ENCODE measurements around the gene SRR.
A peak's percentile ranks its signal among the peaks of the same experiment; 100 is the strongest.

SRR gene

DNA sequence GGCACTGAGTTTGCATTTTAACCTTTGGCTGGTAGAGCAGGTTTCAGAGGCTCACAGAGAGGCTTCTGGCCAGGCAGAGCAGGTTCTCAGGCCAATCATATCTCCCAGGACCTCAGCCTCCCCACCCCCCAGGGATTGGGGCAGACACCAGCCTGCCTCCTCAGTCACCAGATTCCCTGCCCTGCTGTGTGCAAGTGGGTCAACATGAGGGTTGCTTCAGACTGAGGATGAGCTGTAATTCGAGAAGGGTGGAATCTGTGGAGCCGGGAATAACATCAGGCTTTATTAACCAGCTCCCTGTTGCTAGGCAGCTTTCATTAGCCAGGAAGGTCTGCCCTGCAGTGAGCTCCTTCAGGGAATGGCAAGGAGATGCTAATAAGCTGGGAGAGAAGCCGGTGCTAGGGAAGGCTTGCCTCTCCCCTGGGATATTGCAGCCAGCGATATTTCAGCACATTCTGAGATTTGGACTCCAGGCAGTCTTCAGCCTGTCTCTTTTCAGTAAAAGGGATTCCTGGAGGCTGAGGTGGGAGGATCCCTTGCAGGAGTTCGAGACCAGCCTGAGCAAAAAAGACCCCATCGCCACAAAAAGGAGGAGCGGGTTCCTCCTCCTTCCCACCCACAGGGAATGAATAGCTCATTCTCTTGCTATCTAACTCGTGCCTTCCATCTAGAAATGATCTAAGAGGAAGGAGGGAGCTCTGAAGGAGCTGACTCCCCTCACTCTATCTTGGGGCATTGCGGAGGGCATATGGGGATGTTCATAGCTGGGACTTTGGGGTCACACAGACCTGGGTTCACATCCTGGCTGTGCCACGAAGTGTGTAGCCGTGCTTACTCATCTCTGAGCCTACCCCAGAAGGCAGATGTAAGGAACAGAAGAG, 44.3 kb downstream of the SRR start:
- DNase-seq, result peak; percentile 31

DNA sequence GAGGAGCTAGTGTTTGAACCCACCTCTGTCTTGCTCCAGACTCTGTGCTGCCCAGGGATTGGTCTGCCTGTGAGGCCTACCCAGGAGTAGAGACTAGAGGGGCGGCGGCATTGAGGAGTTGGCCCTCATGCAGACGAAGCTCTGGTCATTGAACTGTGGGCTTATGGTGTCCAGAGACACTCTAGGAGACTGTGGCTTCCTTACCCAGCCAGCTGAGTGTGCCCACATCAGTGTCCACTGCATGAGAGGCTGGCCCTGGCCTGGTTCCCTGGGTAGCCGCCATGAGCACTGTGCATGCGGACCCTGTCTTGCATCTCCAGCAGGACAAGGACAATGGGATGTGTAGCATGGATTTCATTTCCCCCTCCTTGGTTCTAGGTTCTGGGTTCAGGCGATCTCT, 47.5 kb downstream of the SRR start:
- DNase-seq, result no peak

DNA sequence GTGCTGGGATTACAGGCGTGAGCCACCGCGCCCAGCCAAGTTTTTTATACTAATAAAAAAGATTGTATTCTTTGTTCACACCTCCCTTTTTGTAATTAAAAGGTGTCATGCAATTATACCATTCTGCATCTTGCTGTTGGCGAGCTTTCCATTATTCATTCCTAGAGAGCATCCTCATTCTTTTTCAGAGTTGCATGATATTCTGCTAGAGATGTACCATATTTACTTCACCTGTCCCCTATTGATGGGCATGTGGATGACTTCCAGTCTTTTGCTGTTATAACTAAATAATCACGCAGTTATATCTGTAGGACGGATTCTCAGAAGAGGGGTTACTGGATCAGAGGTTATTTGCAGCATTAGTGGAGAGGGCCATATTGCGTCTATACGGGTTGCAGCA, 50.6 kb downstream of the SRR start:
- no peak for DNase-seq

DNA sequence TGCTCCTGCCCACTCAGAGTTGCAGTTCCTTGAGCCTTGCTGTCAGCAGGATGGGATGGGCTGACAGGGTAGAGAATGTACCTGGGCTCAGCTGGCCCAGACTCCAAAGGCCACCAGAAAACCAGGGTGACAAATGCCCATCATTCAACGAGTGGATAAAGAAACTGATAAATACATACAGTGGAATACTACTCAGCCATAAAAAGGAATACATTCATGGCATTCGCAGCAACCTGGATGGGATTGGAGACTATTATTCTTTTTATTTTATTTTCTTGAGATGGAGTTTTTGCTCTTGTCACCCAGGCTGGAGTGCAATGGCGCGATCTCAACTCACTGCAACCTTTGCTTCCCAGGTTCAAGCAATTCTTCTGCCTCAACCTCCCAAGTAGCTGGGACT, 53.5 kb downstream of the SRR start:
- DNase-seq, result no peak

DNA sequence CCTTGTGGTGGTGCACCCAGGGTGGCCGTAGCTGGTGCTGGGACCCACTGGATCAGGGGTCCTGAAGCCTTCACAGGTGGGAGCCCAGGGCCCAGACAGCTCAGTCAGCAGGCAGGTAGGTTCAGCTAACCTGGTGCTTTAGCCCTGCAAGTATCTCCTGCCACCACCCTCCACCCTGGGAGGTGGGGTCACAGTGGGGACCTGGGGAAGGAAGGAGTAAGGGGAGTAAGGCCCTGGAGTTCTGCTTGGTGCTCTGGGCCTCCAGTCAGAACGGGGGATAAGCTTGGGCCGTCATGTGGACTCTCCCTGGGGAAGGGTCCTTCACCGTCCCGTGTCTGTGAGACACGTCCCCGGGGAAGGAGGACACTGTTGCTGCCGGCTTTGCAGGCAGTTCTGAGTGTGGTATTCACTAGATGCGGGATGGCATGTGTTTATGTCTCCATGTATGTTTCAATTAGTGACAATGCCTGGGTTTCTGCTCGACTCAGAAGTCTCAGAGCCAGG, 54.2 kb downstream of the SRR start:
- DNase-seq, result no peak

DNA sequence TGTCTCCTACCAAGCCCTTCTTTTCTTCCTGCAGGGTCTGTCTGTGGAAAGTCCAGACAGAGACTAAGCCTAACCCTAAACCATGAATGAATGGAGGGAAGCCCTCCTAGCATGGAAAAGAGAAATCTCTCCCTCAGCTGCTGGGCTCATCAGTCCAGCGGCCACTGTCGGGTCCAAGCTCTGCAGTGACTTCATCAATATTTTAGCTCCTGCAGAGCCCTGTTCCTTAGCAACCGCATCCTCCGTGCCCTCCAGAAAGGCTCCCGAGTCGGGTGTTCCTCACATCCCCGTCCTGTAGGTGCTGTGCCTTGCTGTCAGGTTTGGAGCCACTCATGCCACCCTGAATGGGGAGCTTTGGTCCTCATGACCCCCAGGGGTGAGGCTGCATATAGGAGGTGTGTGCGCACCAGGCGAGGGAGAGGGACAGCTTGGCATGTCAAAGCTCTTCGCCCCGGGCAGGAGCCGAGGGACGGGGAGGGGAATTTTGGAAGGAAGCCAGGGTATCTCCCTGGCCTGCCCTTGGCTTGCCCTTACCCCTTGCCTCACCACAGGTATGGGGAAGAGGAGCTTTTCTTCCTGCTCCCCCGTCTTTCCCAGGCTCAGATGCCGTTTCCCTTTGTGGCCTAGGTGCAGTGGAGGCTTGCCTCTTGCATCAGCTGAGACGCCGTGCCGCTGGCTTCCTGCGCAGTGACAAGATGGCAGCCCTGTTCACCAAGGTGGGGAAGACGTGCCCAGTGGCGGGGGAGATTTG, 57.4 kb downstream of the SRR start:
- no peak for DNase-seq

DNA sequence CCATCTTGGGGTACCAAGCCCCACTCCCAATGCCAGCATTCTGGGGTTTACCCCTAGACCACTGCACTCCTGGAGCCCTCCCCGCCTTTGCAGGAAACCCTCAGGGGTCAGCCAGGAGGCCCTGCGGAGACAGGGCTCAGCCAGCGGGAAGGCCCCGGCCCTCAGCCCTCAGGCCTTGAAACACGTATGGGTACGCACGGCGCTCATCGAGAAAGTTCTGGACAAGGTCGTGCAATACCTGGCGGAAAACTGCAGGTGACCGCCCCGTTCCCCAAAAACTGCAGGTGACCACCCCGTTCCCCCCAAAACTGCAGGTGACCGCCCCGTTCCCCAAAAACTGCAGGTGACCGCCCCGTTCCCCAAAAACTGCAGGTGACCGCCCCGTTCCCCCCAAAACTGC, 58.3 kb downstream of the SRR start:
- DNase-seq, result no peak

DNA sequence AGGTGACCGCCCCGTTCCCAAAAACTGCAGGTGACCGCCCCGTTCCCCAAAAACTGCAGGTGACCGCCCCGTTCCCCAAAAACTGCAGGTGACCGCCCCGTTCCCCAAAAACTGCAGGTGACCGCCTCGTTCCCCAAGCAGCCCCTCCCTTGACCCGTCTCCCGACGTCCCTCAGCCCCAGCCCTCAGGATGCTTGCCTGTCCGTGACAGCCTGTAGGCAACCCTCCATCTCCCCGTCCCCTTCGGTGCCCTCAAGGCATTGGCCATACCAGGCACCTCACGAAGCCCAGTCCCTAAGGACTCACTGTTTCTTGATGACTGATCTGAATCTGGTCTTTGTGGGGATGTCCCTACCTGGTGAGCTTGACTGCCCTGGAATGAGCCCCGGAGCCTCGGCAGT, 58.7 kb downstream of the SRR start:
- DNase-seq, result no peak

DNA sequence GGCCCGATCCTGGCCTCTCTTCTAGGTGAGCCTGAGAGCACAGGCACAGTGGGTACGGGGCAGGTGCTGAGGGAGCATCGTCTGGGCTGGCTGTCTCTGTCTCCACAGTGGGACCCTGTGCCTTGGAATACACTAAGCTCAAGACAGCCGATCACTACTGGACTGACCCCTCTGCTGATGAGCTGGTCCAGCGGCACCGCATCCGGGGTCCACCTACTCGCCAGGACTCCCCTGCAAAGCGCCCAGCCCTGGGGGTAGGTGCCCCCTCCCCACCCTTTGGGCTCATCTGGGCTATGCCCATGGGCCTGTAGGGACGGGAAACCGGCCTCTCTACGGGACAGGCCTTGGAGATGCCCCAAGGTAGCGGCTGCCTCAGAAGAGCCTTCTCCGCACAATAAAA, 59.1 kb downstream of the SRR start:
- no peak for DNase-seq

DNA sequence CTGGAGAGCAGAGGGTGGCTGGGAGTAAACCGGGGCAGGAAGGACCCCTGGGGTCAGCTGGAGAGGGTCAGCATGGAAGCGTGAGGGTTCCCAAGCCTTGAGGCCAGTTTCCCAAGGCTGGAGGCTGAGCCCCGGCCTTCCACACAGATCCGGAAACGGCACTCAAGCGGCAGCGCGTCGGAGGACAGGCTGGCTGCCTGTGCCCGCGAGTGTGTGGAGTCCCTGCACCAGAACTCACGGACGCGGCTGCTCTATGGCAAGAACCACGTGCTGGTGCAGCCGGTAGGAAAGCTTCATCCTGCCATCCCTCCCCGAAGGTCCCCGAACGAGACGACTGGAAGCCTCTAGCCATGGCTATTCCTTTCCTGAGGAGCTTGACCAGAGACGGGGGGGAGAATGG, 59.6 kb downstream of the SRR start:
- DNase-seq, result no peak

DNA sequence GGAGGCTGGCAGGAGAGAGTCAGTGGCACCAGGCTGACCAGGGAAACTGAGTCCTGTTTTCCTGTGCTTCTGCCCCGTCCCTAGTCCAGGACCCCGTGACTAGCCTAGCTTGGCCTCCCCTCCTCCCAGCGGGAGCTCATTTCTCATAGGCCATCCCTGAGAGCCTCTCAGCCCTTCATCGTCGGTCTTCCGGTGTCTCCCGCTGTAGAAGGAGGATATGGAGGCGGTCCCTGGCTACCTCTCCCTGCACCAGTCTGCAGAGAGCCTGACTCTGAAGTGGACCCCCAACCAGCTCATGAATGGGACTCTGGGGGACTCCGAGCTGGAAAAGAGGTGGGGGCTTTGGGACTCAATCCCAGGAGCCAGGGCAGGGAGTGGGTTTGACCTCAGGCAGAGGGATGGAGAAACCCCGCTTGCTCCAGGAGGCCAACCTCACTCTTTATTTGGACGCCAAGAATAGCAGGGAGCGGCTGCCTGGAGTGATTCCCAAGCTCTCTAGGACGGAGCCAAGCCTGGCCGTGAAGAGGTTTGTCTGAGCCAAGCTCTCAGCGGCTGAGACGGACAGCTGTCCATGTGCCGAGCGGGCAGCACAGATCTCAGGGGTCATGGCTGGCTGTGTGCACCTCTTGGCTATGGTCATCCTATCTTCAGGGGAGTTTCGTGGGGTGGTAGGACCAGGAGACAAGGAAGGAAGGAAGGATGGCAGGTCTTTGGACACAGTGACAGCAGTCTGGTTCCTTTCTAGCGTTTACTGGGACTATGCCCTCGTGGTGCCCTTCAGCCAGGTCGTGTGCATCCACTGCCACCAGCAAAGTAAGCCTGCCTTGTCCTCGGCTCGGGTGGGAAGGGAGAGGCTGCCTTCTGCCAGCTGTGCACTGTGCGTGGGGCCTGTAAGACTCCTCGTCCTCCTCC, 60.4 kb downstream of the SRR start:
- DNase-seq, result no peak

DNA sequence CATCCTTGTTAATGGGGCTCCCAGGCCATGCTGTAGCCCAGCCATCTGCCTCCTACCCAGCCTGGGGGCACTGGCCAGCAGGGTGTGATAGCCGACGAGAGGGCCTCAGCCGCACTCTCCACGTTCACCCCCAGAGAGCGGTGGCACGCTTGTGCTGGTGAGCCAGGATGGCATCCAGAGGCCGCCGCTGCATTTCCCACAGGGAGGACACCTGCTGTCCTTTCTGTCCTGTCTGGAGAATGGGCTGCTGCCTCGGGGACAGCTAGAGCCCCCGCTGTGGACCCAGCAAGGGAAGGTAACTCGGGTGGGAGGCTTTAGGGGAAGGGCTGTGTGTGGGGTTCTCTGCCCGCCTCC, 61.0 kb downstream of the SRR start:
- no peak for DNase-seq

DNA sequence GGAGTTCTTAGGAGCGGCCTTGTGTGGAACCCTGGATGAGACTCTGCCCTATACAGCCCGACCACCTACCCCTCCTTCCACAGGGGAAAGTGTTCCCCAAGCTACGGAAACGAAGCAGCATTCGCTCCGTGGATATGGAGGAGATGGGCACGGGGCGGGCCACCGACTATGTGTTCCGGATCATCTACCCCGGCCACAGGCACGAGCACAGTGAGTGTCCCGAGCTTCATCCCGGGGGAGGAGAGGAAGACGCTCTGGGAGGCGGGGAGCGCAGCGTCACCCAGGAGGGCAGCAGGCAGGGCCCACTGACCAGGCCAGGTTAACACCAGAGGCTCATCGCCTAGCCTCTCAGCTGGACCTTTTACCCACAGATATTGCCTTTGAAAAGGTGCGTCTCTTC, 61.4 kb downstream of the SRR start:
- DNase-seq, result no peak

DNA sequence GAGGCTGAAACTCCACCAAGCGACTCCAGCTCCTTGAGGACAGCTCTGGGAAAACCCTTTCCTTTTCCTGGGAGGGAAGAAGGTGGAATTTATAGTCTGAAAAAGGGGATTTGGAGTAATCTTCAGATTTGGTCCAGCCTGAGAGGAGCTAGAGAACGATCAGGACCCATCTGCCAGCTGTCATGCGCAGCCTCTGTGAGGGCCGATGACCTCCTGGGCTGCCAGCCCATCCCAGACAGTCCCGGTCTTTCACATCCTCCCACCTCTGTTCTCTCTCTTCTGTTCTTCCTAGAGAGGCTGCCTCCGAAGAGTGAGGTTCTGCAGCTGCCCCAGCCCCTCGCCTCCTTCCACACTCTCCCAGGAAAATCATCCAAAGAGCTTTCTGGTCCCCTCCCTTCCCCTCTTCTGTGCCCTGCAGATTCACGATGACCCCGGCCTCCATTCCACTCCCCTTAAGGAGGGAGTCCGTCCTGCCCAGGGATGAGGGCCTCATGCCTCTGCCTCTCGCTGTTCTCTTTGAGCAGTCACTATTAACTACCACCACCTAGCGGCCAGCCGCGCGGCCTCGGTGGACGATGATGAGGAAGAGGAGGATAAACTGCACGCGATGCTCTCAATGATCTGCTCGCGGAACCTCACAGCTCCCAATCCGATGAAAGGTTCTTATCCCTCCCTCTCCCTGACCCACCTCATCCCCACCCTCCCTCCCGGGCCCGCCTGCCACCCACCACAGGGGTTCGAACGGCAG, 63.2 kb downstream of the SRR start:
- DNase-seq, result no peak

DNA sequence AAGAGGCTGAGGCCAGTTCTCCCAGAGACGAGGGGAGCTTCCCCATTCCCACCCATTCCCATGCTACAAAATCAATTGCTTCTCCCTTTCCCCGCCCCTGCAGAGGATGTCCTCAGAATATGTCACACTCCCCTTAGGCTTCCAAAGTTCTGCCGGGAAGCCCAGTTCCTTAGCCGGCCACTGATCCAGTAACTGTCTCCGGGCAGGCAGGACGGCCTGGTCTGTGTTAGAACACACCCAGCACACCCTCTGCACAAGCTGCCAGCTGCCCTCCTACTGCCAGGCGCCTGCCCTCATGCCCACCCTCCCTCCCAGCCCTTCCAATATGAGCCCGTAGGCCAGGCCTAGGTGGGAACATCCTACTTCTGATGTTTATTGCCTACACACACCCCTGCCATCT, 64.6 kb downstream of the SRR start:
- DNase-seq, result no peak

DNA sequence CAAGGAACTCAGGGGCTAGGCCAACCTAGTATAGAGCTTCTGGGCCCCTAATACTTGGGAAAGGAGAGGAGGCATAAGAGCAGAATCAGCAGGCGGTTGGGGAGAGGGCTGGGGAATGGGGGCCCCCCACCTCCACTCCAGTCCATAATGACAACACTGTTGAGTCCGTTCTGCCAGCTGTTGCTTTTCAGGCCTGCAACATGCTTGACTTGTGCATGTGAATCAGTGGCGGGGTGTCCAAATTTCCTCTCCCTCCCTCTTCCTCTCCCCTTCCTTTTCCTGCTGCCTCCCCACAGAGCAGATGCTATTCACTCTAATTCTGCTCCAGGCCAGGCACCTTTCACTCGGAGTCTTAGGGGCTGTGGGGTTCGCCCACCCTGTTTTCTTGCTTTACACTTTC, 65.3 kb downstream of the SRR start:
- no peak for DNase-seq

DNA sequence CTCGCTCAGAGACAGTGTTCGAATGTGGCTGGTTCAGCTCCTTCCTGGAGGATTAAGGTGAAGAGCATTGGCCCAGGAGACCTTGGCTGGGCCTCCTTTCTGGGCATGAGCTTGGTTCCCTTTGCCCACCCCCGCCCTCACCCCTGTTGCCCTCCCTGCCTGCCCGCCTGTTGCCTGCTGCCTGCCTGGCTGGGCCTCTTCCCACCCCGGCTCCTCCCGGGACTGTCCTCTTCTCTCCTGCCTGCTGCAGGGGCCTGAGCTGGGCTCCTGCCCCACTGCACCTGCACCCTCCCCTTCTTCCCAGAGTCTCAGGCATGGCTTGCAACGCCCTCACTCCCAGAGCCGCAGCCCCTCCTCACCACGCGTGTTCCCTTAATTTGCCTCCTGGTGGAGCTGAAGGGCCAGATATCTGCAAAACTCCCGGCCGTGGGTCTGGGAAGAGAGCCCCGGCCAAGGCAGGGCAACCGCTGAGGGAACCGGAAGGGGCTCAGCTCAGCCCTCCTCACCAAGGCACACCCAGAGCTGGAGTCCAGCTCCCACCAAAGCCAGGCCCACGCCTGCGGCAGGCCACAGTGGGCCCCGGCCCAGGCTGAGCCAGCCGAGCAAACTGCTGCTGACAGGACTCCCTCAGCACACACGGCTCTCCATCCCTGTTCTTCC, 65.9 kb downstream of the SRR start:
- DNase-seq, result no peak

DNA sequence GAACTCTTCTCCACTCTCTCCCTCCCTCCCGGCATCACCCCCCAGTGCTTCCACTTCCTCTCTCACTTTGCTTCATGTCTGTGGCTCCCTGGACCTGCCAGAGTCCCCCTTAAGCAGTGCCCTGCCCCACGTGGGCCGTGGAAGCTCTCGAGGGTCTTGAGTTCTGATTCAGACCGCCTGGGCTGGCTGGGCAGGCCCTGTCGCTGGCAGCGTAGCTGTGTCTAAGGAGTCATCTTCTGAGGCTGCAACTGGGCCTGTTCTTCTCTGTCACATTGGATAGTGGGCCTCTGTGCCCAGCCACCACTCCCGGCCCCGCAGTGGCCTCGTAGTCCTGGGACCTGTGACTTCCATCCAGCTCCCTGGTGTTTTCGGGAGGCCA, 66.5 kb downstream of the SRR start:
- no peak for DNase-seq

DNA sequence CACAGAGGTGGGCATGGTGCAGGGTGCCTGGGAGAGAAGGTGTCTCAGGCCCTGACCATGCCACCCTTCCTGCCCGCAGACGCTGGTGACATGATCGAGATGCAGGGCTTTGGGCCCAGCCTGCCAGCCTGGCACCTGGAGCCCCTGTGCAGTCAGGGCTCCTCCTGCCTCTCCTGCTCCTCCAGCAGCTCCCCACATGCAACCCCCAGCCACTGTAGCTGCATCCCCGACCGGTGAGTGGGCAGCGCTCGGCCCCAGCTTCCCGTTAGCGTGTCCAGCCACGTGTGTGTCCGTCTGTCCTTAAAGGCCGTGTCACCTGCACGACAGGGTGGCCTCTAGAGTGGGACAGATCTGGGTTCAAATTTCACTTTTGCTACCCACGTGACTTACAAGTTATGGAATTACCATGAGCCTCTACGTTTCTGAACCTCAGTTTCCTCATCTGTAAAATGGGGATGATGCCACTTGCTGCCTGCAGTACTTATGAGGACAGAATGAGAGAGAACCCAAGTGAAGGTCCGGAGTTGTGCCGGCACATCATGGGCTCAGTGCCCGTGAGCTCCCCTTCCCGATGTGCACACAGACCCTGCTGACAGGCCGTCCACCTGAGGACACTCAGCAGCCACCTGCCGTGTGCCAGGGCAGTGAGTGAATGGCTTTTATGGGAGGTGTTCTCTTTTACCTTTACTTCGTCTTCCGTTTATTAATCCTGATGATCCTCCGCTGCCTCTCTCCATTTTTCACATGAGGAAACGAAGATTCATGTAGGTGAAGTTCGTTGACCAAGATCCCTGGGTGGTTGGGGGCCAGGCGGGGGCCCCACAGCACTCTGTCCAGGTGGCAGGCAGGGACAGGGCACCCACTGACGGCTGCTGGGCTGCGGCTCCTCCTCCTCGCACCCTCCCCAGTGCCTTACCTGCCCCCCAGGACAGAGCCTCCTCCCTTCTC, 67.7 kb downstream of the SRR start:
- DNase-seq, result no peak

DNA sequence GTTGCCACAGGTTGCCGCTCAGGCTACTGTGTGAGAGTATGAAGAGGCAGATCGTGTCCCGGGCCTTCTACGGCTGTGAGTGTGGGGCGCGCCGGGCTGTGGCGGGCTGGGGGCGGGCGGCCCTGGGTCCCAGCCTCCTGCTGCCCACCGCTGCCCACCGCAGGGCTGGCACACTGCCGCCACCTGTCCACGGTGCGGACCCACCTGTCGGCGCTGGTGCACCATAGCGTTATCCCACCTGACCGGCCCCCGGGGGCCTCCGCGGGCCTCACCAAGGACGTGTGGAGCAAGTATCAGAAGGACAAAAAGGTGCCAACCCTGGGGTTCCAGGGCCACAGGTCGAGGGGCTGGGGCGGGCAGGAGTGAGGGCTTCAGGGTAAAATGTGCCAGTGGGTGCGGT, 68.4 kb downstream of the SRR start:
- DNase-seq, result no peak

DNA sequence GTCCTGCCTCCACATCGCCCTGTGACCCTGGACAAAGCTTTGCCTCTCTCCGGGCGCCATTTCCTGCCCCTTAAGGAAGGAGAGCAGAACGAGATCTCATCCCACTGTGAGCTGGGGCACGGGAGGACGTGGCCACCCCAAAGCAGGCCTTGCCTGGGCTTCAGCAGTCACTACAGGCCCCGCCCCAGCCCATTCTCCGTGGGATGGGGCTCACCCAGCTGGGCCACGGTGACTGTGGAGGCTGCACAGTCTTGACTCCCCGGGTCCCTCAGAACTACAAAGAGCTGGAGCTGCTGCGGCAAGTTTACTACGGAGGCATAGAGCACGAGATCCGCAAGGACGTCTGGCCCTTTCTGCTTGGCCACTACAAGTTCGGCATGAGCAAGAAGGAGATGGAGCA, 68.9 kb downstream of the SRR start:
- DNase-seq, result no peak
